IMR-90 (cell line): Measurements from ENCODE around the gene FSTL3. TPM values are rescaled to one million over a fixed set of nuclear protein-coding genes. Genes with fewer than 3 reads are reported as not detected.

Experiments
- ATAC-seq: fragments of 200-7000 bp; cut with Tn5 transposase; 2 replicates; pipeline ENCODE4 v1.9.1; 2020; ENCODE audit warnings: low read depth, mild to moderate bottlenecking, moderate library complexity
- BruUV-seq: library from RNA; stranded (reverse); fragments of 400-500 nt; replicated peaks from 2 replicates; lab custom pipeline; 2021; lab: Mats Ljungman, UMichigan
- CTCF ChIA-PET: fragments of 300-600 bp; formaldehyde crosslinking; extraction: SDS; loops from one replicate; lab custom pipeline; 2021; ENCODE audit warnings: antibody characterized with exemption; lab: Yijun Ruan, JAX
- POLR2A ChIA-PET: fragments of 300-600 bp; sonication (Branson Sonifier 250); formaldehyde crosslinking; loops from one replicate; lab custom pipeline; 2022; ENCODE audit warnings: antibody characterized with exemption; ENCODE audit not compliant: unreplicated experiment; lab: Charles Lee
- DNase-seq: peaks from one replicate; pipeline ENCODE4 v3.0.0; 2013
- H2AFZ ChIP-seq: replicated peaks from 2 replicates; pipeline ENCODE3; 2013; ENCODE audit warnings: low read length, mild to moderate bottlenecking; ENCODE audit not compliant: poor library complexity
- H2AK5ac ChIP-seq: 2 replicates; pipeline ENCODE4 v1.6.1; 2013; ENCODE audit warnings: low read depth, low read length, inconsistent platforms
- H2AK9ac ChIP-seq: replicated peaks from 2 replicates; pipeline ENCODE3; 2013; ENCODE audit warnings: mild to moderate bottlenecking, low read depth, low read length, moderate library complexity; ENCODE audit not compliant: poor library complexity
- H2BK120ac ChIP-seq: 2 replicates; pipeline ENCODE4 v1.6.1; 2013; ENCODE audit warnings: low read depth, low read length, inconsistent platforms
- H2BK15ac ChIP-seq: 3 replicates; pipeline ENCODE4 v1.6.1; 2013; ENCODE audit warnings: low read depth, low read length, inconsistent platforms
- H2BK20ac ChIP-seq: 2 replicates; pipeline ENCODE4 v1.6.1; 2013; ENCODE audit warnings: low read depth, mild to moderate bottlenecking, inconsistent platforms, low read length, moderate library complexity
- H2BK5ac ChIP-seq: 2 replicates; pipeline ENCODE4 v1.6.1; 2013; ENCODE audit warnings: mild to moderate bottlenecking, low read depth, low read length, inconsistent platforms; ENCODE audit not compliant: poor library complexity, severe bottlenecking
- H3K14ac ChIP-seq: replicated peaks from 2 replicates; pipeline ENCODE4 v1.6.1; 2013; ENCODE audit warnings: low read depth, low read length, inconsistent platforms
- H3K18ac ChIP-seq: 2 replicates; pipeline ENCODE4 v1.6.1; 2013; ENCODE audit warnings: low read depth, low read length, control low read depth
- H3K23ac ChIP-seq: 2 replicates; pipeline ENCODE4 v1.6.1; 2013; ENCODE audit warnings: low read depth, low read length, inconsistent platforms
- H3K27ac ChIP-seq: 2 replicates; pipeline ENCODE4 v1.5.1; 2013; ENCODE audit warnings: mild to moderate bottlenecking, control low read depth, low read length; ENCODE audit not compliant: insufficient read depth
- H3K27me3 ChIP-seq: 2 replicates; pipeline ENCODE4 v1.6.1; 2013; ENCODE audit warnings: low read length; ENCODE audit not compliant: control insufficient read depth, insufficient read depth
- H3K36me3 ChIP-seq: 2 replicates; pipeline ENCODE4 v1.6.1; 2013; ENCODE audit warnings: low read length, mixed read lengths; ENCODE audit not compliant: control insufficient read depth, insufficient read depth
- H3K4ac ChIP-seq: 2 replicates; pipeline ENCODE4 v1.6.1; 2013; ENCODE audit warnings: low read depth, low read length, inconsistent platforms
- H3K4me1 ChIP-seq: 2 replicates; pipeline ENCODE4 v1.6.1; 2013; ENCODE audit warnings: low read length, mixed read lengths; ENCODE audit not compliant: control insufficient read depth, insufficient read depth
- H3K4me2 ChIP-seq: 2 replicates; pipeline ENCODE4 v1.6.1; 2013; ENCODE audit warnings: low read depth, mild to moderate bottlenecking, control low read depth, low read length, moderate library complexity
- H3K4me3 ChIP-seq: 2 replicates; pipeline ENCODE4 v1.5.1; 2013; ENCODE audit warnings: low read depth, mild to moderate bottlenecking, control low read depth, low read length, moderate library complexity; ENCODE audit not compliant: insufficient read depth
- H3K56ac ChIP-seq: 2 replicates; pipeline ENCODE4 v1.6.1; 2013; ENCODE audit warnings: low read length, inconsistent platforms; ENCODE audit not compliant: insufficient read depth; ENCODE audit errors: extremely low read depth
- H3K79me1 ChIP-seq, 2 experiments: 2 replicates each; pipeline ENCODE4 v1.6.1; 2013; ENCODE audit warnings: low read length in 2 of 2, inconsistent platforms in 1 of 2, low read depth in 1 of 2
- H3K9ac ChIP-seq: 2 replicates; pipeline ENCODE4 v1.6.1; 2013; ENCODE audit warnings: low read depth, low read length, control low read depth
- H3K9me1 ChIP-seq: 2 replicates; pipeline ENCODE4 v1.6.1; 2013; ENCODE audit warnings: low read length, inconsistent platforms; ENCODE audit not compliant: insufficient read depth
- H3K9me3 ChIP-seq: 2 replicates; pipeline ENCODE4 v1.6.1; 2013; ENCODE audit warnings: low read length; ENCODE audit not compliant: control insufficient read depth, insufficient read depth
- H4K20me1 ChIP-seq: 2 replicates; pipeline ENCODE4 v1.6.1; 2013; ENCODE audit warnings: low read length, inconsistent platforms; ENCODE audit not compliant: insufficient read depth
- H4K5ac ChIP-seq: 2 replicates; pipeline ENCODE4 v1.6.1; 2013; ENCODE audit warnings: mild to moderate bottlenecking, low read depth, low read length, control low read depth
- H4K8ac ChIP-seq, 2 experiments: 2 replicates each; pipeline ENCODE4 v1.6.1; 2013; ENCODE audit warnings: low read depth in 2 of 2, low read length in 2 of 2, control low read depth in 1 of 2, inconsistent platforms in 1 of 2
- H4K91ac ChIP-seq: 2 replicates; pipeline ENCODE4 v1.6.1; 2013; ENCODE audit warnings: low read depth, low read length, inconsistent platforms; ENCODE audit not compliant: insufficient read depth
- BHLHE40 ChIP-seq: fragments of 150-350 bp; IDR thresholded peaks from 2 replicates; pipeline ENCODE4 v1.6.1; 2016; ENCODE audit warnings: mild to moderate bottlenecking, low read depth, low read length
- CEBPB ChIP-seq: IDR thresholded peaks from 2 replicates; pipeline ENCODE4 v1.6.1; 2012; ENCODE audit warnings: low read depth, low read length, improper control_type of control experiment
- FOS ChIP-seq: fragments of 150-350 bp; IDR thresholded peaks from 2 replicates; pipeline ENCODE4 v1.6.1; 2016; ENCODE audit warnings: low read depth, low read length
- POLR2A ChIP-seq: IDR thresholded peaks from 2 replicates; pipeline ENCODE4 v1.6.1; 2012; ENCODE audit warnings: mild to moderate bottlenecking, low read depth, low read length
- RCOR1 ChIP-seq: IDR thresholded peaks from 2 replicates; pipeline ENCODE4 v1.6.1; 2012; ENCODE audit warnings: mild to moderate bottlenecking, low read length, improper control_type of control experiment; ENCODE audit not compliant: insufficient replicate concordance
- WGBS, 2 experiments: methylation state at CpG; one replicate each; pipeline versions ENCODE4 v1.1.5 to v1.1.7; 2013; ENCODE audit warnings: missing lambda C conversion rate in 2 of 2; ENCODE audit not compliant: insufficient read length in 1 of 2; ENCODE audit errors: extremely low coverage in 2 of 2; 5-methylcytosine and 5-hydroxymethylcytosine counted together
- dilution Hi-C: fragments of 300-500 bp; cut with HindIII; formaldehyde crosslinking; loops from one replicate; pipeline ENCODE4 v1.14.3; 2018; ENCODE audit warnings: low sequenced_read_pairs; ENCODE audit not compliant: unreplicated experiment
- in situ Hi-C: fragments of 300-500 bp; cut with MboI; formaldehyde crosslinking; loops from 3 replicates; pipeline ENCODE4 v1.14.3; 2019; ENCODE audit warnings: low sequenced_read_pairs, inconsistent platforms, mixed read lengths
- intact Hi-C: fragments of 100-400 bp; cut with micrococcal nuclease; formaldehyde crosslinking; loops from 2 replicates; pipeline ENCODE4 v1.10.0; 2022
- polyA plus RNA-seq, 3 experiments: library from polyadenylated mRNA; depleted of rRNA; stranded (reverse); fragments of >200 nt; gene quantifications; 2 replicates each; pipeline ENCODE4 v1.2.3, GENCODE V29; 2012; ENCODE audit warnings: low replicate concordance in 1 of 3
- total RNA-seq: library from RNA; depleted of rRNA; stranded (reverse); fragments of >200 nt; gene quantifications from 2 replicates; pipeline ENCODE4 v1.2.3, GENCODE V29; 2012

FSTL3 gene
- total and polyA plus RNA-seq, 2 of the 4 experiments (the other 2 are of a cell fraction), result 32.3 to 76.9 TPM

DNA sequence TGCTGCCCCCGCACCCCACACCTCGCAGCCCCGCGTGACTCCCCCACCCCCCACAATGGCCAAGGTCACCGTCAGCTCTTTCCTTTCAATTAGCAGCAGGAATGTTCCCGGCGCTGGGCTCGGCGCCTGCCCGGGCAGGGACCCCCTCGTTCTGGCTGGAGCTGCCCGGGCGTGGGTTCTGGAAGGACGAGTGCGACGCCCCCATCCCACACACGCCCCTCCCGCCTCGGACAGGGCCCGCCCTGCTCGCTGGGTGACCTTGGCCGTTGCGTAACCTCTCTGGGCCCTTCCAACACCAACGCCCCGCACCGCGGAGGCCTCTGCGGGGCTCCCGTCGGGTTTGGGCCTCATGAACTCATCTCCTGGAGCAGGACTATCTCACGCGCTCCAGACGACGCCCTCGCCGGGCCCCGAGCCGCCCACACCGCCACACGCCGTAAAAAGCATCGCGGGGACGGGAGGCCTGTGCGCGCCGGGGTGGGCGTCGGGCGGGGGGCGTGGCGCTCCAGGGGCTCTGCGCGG lies 42.9 kb downstream of the FSTL3 start:
- H3K4me3 ChIP-seq, result no peak overlapping the region
- H3K4me2 ChIP-seq, result no peak overlapping the region
- no peak overlapping the region for H3K18ac ChIP-seq
- peaks cover 3% of the 10 kb centered on the region for H4K20me1 ChIP-seq
- dilution Hi-C loops, result no loop called here
- POLR2A ChIA-PET, result no interaction called here
- H2AK9ac ChIP-seq, result no peak overlapping the region
- H4K8ac ChIP-seq, result no peak overlapping the region
- no peak for DNase-seq
- H2AK5ac ChIP-seq, result no peak overlapping the region
- H3K56ac ChIP-seq, result no peak overlapping the region
- 26% methylated on average over 22 of the region's 54 CpGs; no CpG with 5 or more reads in 1 of the 2 experiments for WGBS, 2 experiments
- no peak overlapping the region for H2AFZ ChIP-seq
- no peak overlapping the region for H2BK15ac ChIP-seq
- no peak overlapping the region for H3K9ac ChIP-seq
- BruUV-seq, result no TSS peak
- peaks cover 8% of the 10 kb centered on the region; the same call in 1 of the 2 replicates for H3K36me3 ChIP-seq
- H2BK20ac ChIP-seq, result no peak overlapping the region
- no peak for TF ChIP-seq RCOR1
- no peak for TF ChIP-seq FOS
- TF ChIP-seq BHLHE40, result no peak
- TF ChIP-seq POLR2A, result no peak
- peak; percentile 85 for TF ChIP-seq CEBPB
- ATAC-seq, result peak; percentile 36
- H4K91ac ChIP-seq, result no peak overlapping the region
- peaks cover 7% of the 10 kb centered on the region for H3K9me3 ChIP-seq
- H2BK5ac ChIP-seq, result no peak overlapping the region
- H3K27ac ChIP-seq, result no peak overlapping the region
- H3K4me1 ChIP-seq, result peaks cover 4% of the 10 kb centered on the region; the same call in 1 of the 2 replicates
- no peak overlapping the region for H3K23ac ChIP-seq
- CTCF ChIA-PET, result no interaction called here
- in situ Hi-C loops, result no loop called here
- H3K27me3 ChIP-seq, result peaks cover 2% of the 10 kb centered on the region; the same call in 1 of the 2 replicates
- intact Hi-C loops, result no loop called here
- no peak overlapping the region for H3K4ac ChIP-seq
- no peak overlapping the region for H2BK120ac ChIP-seq
- no peak overlapping the region for H3K14ac ChIP-seq
- H4K5ac ChIP-seq, result no peak overlapping the region
- H3K79me1 ChIP-seq, result no peaks in the 10 kb centered on the region; a peak in 1 of 4 replicates
- H3K9me1 ChIP-seq, result no peaks in the 10 kb centered on the region
